Measurements from ENCODE around the gene SMYD1.

SMYD1 gene

GRCh38 chr2:88115825-88116518, 48.3 kb downstream of the SMYD1 start:
- DNase-seq (ENCODE audit: low read depth, low spot score), result no peak
- no peak overlapping the region for H3K4me3 ChIP-seq (ENCODE audit: low read length)

DNA sequence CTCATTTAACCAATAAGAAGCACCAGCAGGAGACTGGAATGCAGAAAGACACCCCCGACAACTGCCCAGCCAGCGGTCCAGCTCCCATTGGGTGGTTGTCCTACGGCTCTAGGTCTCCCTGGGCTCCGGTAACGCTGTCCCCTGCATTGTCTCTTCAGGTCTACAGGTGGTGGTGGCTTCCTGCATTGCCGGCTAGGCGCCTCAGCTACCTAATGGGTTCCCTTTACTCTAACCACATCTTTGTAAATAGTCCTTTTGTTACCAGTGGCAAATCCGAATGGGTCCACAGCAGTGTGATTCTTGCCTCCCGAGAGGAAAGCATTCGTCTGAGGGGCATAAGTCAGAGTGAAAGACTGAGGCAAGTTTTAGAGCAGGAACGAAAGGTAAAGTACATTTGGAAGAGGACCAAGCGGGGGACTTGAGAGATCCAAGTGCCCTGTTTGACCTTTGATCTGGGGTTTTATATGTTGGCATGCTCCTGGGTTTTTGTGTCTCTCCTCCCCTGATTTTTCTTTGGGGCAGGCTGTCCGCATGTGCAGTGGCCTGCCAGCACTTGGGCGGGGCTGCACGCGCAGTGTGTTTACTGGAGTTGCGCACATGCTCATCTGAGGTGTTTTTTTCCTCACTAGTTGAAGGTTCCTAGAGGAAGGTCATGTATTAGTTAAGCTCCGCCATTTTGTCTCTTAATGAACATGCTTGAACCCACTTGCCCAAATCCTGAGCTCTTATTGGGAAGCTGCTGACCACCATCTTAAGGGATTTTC, 49.2 kb downstream of the SMYD1 start:
- no peak for DNase-seq (ENCODE audit: low read depth, low spot score)
- no peak overlapping the region for H3K4me3 ChIP-seq (ENCODE audit: low read length)

GRCh38 chr2:88117973-88118372, 50.3 kb downstream of the SMYD1 start:
- no peak overlapping the region for H3K4me3 ChIP-seq (ENCODE audit: low read length)
- no peak for DNase-seq (ENCODE audit: low read depth, low spot score)

DNA sequence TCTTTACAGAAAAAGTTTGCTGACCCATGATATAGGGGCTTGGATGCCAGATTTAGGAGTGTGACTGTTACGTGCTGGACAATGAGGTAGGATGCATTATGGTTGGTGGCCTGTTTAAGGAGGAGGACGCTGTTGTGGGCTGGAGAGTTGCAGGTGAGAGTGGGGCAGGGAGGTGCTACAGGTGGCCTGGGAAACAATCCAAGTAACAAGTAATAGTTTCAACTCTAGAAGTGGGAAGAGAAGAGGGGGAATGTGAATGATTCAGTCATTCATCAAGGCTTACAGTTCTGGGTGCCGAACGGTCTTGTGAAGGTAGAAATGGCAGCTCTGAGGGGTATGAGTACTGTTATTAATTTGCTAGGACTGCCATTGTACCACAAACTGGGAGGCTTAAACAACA, 54.1 kb downstream of the SMYD1 start:
- no peak overlapping the region for H3K4me3 ChIP-seq (ENCODE audit: low read length)
- no peak for DNase-seq (ENCODE audit: low read depth, low spot score)

DNA sequence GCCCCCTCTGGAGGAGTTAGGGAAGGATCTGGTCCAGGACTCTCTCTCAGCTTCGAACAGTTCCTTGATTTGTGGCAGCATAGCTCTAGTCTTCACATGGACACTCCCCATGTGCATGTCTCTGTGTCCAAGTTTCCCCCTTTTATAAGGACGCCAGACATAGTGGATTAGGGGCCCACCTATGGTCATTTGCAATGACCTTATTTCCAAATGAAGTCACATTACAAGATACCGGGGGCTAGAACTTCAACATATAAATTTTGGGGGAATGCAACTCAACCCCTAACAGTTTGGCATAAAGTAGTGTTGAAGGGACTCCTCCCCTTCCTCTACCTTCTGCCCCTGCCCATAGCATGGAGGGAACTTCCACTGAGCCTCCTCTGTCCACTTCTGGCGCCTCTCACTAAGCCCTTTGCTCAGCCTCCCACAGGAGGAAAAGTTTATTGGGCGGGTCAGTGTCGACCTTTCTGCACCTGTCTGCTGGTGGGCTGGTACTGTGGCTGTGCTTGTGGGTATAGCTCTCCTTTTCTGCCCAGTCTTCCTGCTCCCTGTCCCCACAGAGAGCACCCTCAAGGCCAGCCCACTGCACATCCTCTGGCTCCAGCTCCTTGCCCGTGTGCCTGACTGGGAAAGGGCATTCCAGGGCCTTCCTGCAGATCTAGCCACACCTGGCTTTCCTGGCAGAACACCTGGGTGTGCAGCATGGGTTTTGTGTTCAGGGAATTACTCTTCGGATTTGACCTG, 54.7 kb downstream of the SMYD1 start:
- no peak for DNase-seq (ENCODE audit: low read depth, low spot score)
- H3K4me3 ChIP-seq (ENCODE audit: low read length), result no peak overlapping the region

DNA sequence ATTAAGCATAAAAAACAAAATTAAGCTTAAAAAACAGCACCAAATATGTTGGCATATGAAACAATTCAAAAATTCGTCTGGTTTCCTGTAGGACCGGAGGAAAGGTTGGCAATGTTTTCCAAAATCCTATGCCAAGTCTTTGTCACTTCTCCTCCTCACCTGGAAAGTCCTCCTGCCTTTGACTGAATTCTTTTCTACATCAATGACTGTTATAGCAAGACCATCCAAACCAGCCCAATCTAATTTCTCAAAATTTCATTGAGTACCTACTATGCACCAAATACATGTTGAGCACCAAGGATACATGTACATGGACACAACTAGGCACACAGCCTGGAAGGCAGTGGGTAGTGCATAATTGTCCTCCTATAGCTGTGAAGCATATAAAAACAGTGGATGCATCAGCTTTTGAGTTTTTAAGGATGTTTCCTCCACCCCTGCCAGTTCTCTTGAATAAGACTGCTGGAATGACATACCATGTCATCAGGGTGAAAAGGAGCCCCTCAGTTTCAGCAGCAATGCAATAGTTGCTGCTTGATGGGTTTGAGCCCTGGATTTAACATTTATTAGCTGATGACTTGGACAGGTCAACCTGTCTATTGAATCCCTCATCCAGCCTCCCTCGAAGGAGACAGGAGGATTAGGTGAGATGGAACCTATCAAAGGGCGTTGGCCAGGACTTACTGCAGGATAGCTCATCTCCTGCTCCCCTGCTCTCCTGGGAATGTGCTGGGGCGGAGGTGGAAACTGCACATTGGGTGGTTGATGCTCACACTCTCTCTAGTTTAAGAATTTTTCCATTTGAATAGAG, 55.7 kb downstream of the SMYD1 start:
- no peak for DNase-seq (ENCODE audit: low read depth, low spot score)
- H3K4me3 ChIP-seq (ENCODE audit: low read length), result no peak overlapping the region

- H3K4me3 ChIP-seq (ENCODE audit: low read length), result no peak overlapping the region
- DNase-seq (ENCODE audit: low read depth, low spot score), result no peak
Measured at GRCh38 chr2:88123975-88124917, 56.6 kb downstream of the SMYD1 start.

- no peak overlapping the region for H3K4me3 ChIP-seq (ENCODE audit: low read length)
- DNase-seq (ENCODE audit: low read depth, low spot score), result no peak
Measured at GRCh38 chr2:88125344-88125923, 57.8 kb downstream of the SMYD1 start.

DNA sequence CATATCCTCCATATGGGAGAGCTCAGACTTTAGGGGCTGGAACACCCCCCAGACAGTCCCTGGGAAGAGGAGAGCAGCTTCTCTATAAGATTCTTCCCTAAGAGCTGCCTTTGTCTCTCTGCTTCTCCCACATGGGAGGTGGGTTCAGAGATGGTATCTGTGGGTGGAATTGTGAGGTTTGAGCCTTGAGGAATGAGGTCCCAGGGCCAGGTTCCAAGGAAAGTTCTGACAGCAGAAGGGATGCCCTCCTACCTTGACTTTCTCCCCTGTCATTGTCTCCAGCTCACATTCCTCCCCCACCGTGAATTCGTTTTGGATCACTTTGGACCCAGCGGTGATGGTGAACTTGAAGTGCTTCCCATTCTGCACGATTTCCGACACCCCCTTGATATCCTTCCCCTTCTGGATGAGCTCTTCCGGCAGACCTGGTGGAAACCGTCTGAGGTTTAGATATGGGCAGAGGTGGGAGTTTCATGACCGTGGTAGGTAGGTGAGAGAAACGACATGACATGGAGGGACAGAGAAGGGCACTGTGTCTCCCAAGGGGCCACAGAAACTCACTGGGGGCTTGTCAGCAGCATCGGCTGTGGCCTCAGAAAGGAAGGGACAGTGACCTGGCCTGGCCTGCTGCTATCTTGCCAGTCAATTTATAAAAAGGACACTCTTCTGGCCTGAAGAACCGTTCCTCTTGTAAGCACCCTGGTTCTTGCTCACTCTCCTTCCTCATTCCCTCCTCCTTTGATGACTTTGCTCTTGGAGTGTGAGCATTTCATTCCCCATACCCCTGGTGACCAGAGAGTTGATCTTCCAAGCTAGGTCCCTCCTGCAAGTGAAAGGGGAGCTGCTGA, 58.5 kb downstream of the SMYD1 start:
- no peak for DNase-seq (ENCODE audit: low read depth, low spot score)
- H3K4me3 ChIP-seq (ENCODE audit: low read length), result no peak overlapping the region

- DNase-seq (ENCODE audit: low read depth, low spot score), result no peak
- no peak overlapping the region for H3K4me3 ChIP-seq (ENCODE audit: low read length)
Measured at GRCh38 chr2:88126772-88127637, 59.4 kb downstream of the SMYD1 start.

- no peak for DNase-seq (ENCODE audit: low read depth, low spot score)
- H3K4me3 ChIP-seq (ENCODE audit: low read length), result no peak overlapping the region
Measured at GRCh38 chr2:88127638-88127887, 59.9 kb downstream of the SMYD1 start.

- H3K4me3 ChIP-seq (ENCODE audit: low read length), result no peak within 1 kb of the TSS
- no peak for DNase-seq (ENCODE audit: low read depth, low spot score)
Measured at GRCh38 chr2:88127888-88128653, 60.4 kb downstream of the SMYD1 start, which contains the start of gene FABP1. Gene FABP1 (minus strand): TSS chr2:88128062. CDS start chr2:88128017, 45 bp downstream.

DNA sequence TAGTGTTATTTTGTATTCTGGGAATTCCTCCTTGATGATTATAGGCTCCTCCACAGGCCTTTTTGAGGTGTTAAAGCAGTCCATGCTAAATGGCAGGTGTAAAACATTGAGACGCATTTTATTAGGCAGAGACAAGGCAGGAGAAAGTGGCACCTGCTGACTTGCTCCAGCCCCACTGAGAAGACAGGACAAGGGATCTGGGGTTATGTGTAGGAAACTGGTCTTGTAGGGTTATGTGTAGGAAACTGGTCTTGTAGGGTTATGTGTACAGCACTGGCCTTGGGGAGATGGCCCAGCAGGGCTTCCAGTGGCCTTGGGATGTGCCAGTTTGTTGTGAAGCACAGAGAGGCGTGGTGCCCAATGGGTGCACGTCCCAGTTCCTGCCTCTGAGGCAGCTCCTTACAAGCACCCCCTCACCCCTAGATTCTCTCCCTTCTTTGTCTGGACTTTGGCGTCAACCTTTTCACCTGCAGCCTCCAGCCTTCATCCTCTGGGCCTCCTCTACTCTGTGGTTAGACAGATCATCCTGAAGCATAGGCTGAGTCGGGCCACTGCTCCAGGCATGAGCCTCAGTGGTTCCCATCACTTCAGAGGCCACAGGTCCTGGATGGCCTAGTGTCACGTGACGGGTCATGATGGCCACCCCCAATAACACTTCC, 61.2 kb downstream of the SMYD1 start:
- H3K4me3 ChIP-seq (ENCODE audit: low read length), result no peak overlapping the region
- DNase-seq (ENCODE audit: low read depth, low spot score), result no peak

- no peak for DNase-seq (ENCODE audit: low read depth, low spot score)
- H3K4me3 ChIP-seq (ENCODE audit: low read length), result no peak overlapping the region
Measured at GRCh38 chr2:88129313-88129959, 61.8 kb downstream of the SMYD1 start.

Measured in Jurkat, Clone E6-1 (cell line).